ENCODE results near the gene CEACAM7. TPM values are rescaled to one million over a fixed set of nuclear protein-coding genes. Genes with fewer than 3 reads are reported as not detected.

The CEACAM7 gene
- total RNA-seq, 1 donor from 2014 or later: not detected

- Mint-ChIP-seq H3K27me3 (peaks cover 21% of the 10 kb centered on the region), H3K4me1 (peaks cover 3% of the 10 kb centered on the region), H3K27ac (no peak overlapping the region), H3K36me3 (ENCODE audit: low read depth) (no peaks in the 10 kb centered on the region), H3K9me3 (no peaks in the 10 kb centered on the region), H3K4me3 (no peak overlapping the region)
- intact Hi-C loops (cut with micrococcal nuclease): no loop called here
- no peak for DNase-seq
Measured at GRCh38 chr19:41695745-41696144, 7.7 kb upstream of the CEACAM7 start.

DNA sequence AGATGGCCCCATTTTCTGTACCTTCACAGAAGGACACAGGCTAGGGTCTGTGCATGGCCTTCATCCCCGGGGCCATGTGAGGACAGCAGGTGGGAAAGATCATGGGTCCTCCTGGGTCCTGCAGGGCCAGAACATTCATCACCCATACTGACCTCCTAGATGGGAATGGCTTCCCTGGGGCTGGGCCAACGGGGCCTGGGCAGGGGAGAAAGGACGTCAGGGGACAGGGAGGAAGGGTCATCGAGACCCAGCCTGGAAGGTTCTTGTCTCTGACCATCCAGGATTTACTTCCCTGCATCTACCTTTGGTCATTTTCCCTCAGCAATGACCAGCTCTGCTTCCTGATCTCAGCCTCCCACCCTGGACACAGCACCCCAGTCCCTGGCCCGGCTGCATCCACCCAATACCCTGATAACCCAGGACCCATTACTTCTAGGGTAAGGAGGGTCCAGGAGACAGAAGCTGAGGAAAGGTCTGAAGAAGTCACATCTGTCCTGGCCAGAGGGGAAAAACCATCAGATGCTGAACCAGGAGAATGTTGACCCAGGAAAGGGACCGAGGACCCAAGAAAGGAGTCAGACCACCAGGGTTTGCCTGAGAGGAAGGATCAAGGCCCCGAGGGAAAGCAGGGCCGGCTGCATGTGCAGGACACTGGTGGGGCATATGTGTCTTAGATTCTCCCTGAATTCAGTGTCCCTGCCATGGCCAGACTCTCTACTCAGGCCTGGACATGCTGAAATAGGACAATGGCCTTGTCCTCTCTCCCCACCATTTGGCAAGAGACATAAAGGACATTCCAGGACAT is 7.0 kb upstream of the CEACAM7 start:
- H3K4me3 Mint-ChIP-seq: no peak overlapping the region
- peaks cover 21% of the 10 kb centered on the region for H3K27me3 Mint-ChIP-seq
- intact Hi-C loops (cut with micrococcal nuclease): loop anchor here (5.0 kb wide), 1 partner anchor 53 kb away; no protein-coding TSS in a partner anchor
- no peak overlapping the region for H3K27ac Mint-ChIP-seq
- no peak for DNase-seq
- H3K4me1 Mint-ChIP-seq: peaks cover 3% of the 10 kb centered on the region
- H3K36me3 Mint-ChIP-seq (ENCODE audit: low read depth): no peaks in the 10 kb centered on the region
- no peaks in the 10 kb centered on the region for H3K9me3 Mint-ChIP-seq

- Mint-ChIP-seq H3K36me3 (ENCODE audit: low read depth) (no peaks in the 10 kb centered on the region), H3K27me3 (peaks cover 21% of the 10 kb centered on the region), H3K4me3 (no peak overlapping the region), H3K27ac (no peak overlapping the region), H3K9me3 (no peaks in the 10 kb centered on the region), H3K4me1 (peaks cover 3% of the 10 kb centered on the region)
- intact Hi-C loops (cut with micrococcal nuclease): loop anchor here (5.0 kb wide), 1 partner anchor 52 kb away; no protein-coding TSS in a partner anchor
- DNase-seq: no peak
Measured at GRCh38 chr19:41694196-41694595, 6.1 kb upstream of the CEACAM7 start.

GRCh38 chr19:41691268-41691970 is 3.3 kb upstream of the CEACAM7 start:
- Mint-ChIP-seq H3K4me3 (no peak overlapping the region), H3K27me3 (peaks cover 21% of the 10 kb centered on the region)

DNA sequence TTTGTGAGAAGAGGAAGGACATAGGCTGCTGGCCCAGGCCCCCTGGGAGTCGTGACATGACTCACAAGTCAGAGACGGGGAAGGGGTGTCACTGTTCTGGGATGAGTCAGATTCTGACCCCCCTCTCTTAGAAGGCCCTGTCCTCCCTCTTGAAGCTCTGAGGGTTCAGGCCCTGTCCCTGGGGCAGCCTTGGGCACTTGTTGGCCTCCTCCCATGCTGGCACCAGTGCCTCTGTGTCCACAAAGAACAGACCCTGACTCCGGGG is 2.7 kb upstream of the CEACAM7 start:
- Mint-ChIP-seq H3K36me3 (ENCODE audit: low read depth) (no peaks in the 10 kb centered on the region), H3K4me1 (peaks cover 3% of the 10 kb centered on the region), H3K27me3 (peaks cover 25% of the 10 kb centered on the region), H3K4me3 (no peak overlapping the region), H3K27ac (no peak overlapping the region), H3K9me3 (no peaks in the 10 kb centered on the region)
- intact Hi-C loops (cut with micrococcal nuclease): loop anchor here (5.0 kb wide), 1 partner anchor 48 kb away; no protein-coding TSS in a partner anchor
- DNase-seq: no peak

More at GRCh38 chr19:41691268-41691970, 3.3 kb upstream of the CEACAM7 start:
- Mint-ChIP-seq H3K4me1 (peaks cover 3% of the 10 kb centered on the region), H3K27ac (no peak overlapping the region), H3K9me3 (no peaks in the 10 kb centered on the region), H3K36me3 (ENCODE audit: low read depth) (no peaks in the 10 kb centered on the region)
- intact Hi-C loops (cut with micrococcal nuclease): loop anchor here (5.0 kb wide), 1 partner anchor 49 kb away; no protein-coding TSS in a partner anchor
- DNase-seq: peak; percentile 77

- Mint-ChIP-seq H3K4me1 (peaks cover 3% of the 10 kb centered on the region), H3K9me3 (no peaks in the 10 kb centered on the region), H3K4me3 (no peak overlapping the region), H3K27ac (no peak overlapping the region), H3K27me3 (peaks cover 25% of the 10 kb centered on the region), H3K36me3 (ENCODE audit: low read depth) (no peaks in the 10 kb centered on the region)
- DNase-seq: no peak
- intact Hi-C loops (cut with micrococcal nuclease): loop anchor here (5.0 kb wide), 1 partner anchor 48 kb away; no protein-coding TSS in a partner anchor
Measured at GRCh38 chr19:41689993-41690800, 2.1 kb upstream of the CEACAM7 start.

DNA sequence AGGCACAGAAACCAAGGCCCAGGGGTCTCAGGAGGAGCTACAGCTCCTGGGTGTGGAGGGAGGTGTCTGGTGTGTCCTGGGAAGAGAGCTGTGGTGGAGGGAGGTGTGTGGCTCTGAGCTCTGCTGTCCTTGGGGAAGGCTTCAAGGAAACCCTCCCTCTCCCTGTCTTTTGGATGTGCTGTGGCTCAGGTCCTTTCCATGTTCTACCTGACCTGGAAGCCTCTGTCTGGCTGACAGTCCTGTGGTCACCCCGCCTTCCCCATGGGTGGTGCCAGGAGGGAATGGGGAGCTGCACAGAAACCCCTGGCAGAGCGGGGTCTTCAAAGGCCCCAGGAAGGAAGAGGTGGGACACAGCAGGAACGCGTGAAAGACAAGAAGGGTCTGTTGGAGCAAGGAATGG is 617 bp upstream of the CEACAM7 start:
- no peak overlapping the region for H3K27ac Mint-ChIP-seq
- intact Hi-C loops (cut with micrococcal nuclease): no loop called here
- H3K4me1 Mint-ChIP-seq: peaks cover 3% of the 10 kb centered on the region
- no peaks in the 10 kb centered on the region for H3K9me3 Mint-ChIP-seq
- DNase-seq: no peak
- no peak overlapping the region for H3K4me3 Mint-ChIP-seq
- peaks cover 28% of the 10 kb centered on the region for H3K27me3 Mint-ChIP-seq
- H3K36me3 Mint-ChIP-seq (ENCODE audit: low read depth): no peaks in the 10 kb centered on the region

DNA sequence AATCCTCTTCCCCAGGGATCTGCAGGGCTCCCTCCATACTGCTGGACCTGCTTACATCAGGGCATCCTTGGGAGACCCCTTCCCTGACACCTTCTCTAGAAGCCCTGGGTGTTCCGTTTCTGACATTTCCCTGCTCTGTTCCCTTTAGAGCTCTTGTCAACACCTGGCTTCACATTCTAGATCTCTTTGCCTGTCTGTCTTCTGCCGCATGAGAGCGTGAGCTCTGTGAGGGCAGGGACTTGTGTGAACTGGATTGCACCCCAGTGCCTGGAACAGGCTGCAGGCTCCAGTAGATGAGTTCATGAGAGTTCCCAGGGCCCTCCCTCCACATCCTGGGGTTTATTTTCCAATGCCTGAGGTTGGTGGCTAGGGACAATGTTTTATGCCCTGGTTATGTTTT is 651 bp downstream of the CEACAM7 start:
- intact Hi-C loops (cut with micrococcal nuclease): no loop called here
- no peaks in the 10 kb centered on the region for H3K36me3 Mint-ChIP-seq (ENCODE audit: low read depth)
- peaks cover 18% of the 10 kb centered on the region for H3K27me3 Mint-ChIP-seq
- no peak overlapping the region for H3K4me3 Mint-ChIP-seq
- peaks cover 3% of the 10 kb centered on the region for H3K4me1 Mint-ChIP-seq
- no peak for DNase-seq
- no peak overlapping the region for H3K27ac Mint-ChIP-seq
- no peaks in the 10 kb centered on the region for H3K9me3 Mint-ChIP-seq

GRCh38 chr19:41682437-41682836 is 5.6 kb downstream of the CEACAM7 start:
- Mint-ChIP-seq H3K9me3 (no peaks in the 10 kb centered on the region), H3K36me3 (ENCODE audit: low read depth) (no peaks in the 10 kb centered on the region), H3K27me3 (peaks cover 24% of the 10 kb centered on the region), H3K27ac (no peak overlapping the region), H3K4me3 (no peak overlapping the region), H3K4me1 (no peaks in the 10 kb centered on the region)
- intact Hi-C loops (cut with micrococcal nuclease): no loop called here
- no peak for DNase-seq

DNA sequence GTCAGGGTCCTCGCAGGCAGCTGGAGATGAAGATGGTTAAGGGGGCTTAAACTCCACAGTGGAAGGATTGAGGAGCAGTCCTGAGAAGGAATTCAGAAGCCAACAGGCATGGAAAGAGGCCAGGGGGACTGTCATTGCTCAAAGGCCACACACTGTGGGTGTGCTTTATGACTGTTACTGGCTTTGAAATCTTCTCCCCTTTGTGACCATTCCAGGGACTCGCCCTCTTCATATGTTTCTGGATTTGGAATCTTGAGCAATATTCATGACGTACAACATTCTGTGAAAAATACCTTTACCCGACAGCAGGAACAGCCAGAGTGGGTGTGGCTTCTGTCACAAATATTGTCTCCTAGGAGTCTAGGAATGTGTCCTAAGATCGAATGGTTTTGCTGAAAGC is 16.6 kb downstream of the CEACAM7 start:
- Mint-ChIP-seq H3K27me3 (peaks cover 44% of the 10 kb centered on the region), H3K4me1 (no peaks in the 10 kb centered on the region), H3K36me3 (ENCODE audit: low read depth) (no peaks in the 10 kb centered on the region), H3K4me3 (no peak overlapping the region), H3K9me3 (peaks cover 14% of the 10 kb centered on the region), H3K27ac (no peak overlapping the region)
- intact Hi-C loops (cut with micrococcal nuclease): no loop called here
- no peak for DNase-seq

DNA sequence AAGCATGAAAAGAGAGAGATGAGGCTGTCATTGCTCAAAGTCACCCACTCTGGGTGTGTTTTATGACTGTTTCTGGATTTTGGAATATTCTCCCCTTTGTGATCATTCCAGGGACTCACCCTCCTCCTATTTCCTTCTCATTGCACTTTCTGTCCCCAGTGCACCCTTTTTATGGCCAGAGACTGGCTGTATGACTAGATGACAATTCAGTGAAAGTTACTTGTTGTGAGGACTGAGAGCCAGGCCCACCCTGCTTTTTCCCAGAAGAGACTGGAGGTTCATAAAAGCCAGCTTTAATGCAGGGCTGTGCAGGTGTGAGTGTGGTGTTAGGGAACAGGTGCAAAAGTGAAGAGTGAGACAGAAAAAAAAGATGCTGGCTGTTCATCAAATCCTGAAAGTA is 17.3 kb downstream of the CEACAM7 start:
- no peaks in the 10 kb centered on the region for H3K36me3 Mint-ChIP-seq (ENCODE audit: low read depth)
- peaks cover 38% of the 10 kb centered on the region for H3K27me3 Mint-ChIP-seq
- no peak for DNase-seq

GRCh38 chr19:41668315-41668714 is 19.8 kb downstream of the CEACAM7 start:
- intact Hi-C loops (cut with micrococcal nuclease): no loop called here
- H3K9me3 Mint-ChIP-seq: peaks cover 27% of the 10 kb centered on the region
- no peak overlapping the region for H3K4me3 Mint-ChIP-seq
- no peak overlapping the region for H3K27ac Mint-ChIP-seq
- peaks cover 25% of the 10 kb centered on the region for H3K27me3 Mint-ChIP-seq
- no peaks in the 10 kb centered on the region for H3K4me1 Mint-ChIP-seq
- H3K36me3 Mint-ChIP-seq (ENCODE audit: low read depth): no peaks in the 10 kb centered on the region
- no peak for DNase-seq

More for the DNA sequence above, 17.3 kb downstream of the CEACAM7 start:
- H3K4me3 Mint-ChIP-seq: no peak overlapping the region
- H3K4me1 Mint-ChIP-seq: no peaks in the 10 kb centered on the region
- no peak overlapping the region for H3K27ac Mint-ChIP-seq
- intact Hi-C loops (cut with micrococcal nuclease): no loop called here
- H3K9me3 Mint-ChIP-seq: peaks cover 14% of the 10 kb centered on the region

DNA sequence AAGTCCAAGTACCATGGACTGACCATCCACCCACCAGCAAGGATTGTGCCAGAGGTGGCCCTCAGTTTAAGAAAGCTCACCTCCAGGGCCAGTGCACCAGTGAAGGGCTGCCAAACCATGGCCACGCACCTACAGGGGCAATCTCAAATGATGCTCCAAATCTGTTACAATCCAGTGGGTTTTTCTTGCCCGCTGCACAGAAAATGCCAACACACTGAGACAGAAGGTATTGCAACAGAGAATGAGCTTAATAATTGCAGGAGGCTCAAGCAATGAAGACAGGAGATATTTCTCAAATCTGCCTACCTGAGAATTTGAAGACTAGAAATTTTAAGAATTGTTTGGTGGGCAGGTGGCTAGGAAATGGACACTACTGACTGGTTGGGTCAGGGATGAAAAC is 22.0 kb downstream of the CEACAM7 start:
- Mint-ChIP-seq H3K27ac (no peak overlapping the region), H3K4me3 (no peak overlapping the region), H3K9me3 (peaks cover 27% of the 10 kb centered on the region), H3K4me1 (no peaks in the 10 kb centered on the region), H3K36me3 (ENCODE audit: low read depth) (no peaks in the 10 kb centered on the region), H3K27me3 (peaks cover 21% of the 10 kb centered on the region)
- intact Hi-C loops (cut with micrococcal nuclease): no loop called here
- DNase-seq: no peak

GRCh38 chr19:41657157-41657556 is 30.9 kb downstream of the CEACAM7 start:
- Mint-ChIP-seq H3K27ac (no peak overlapping the region), H3K4me1 (peaks cover 2% of the 10 kb centered on the region), H3K4me3 (no peak overlapping the region), H3K27me3 (peaks cover 63% of the 10 kb centered on the region), H3K36me3 (ENCODE audit: low read depth) (no peaks in the 10 kb centered on the region), H3K9me3 (no peaks in the 10 kb centered on the region)
- intact Hi-C loops (cut with micrococcal nuclease): no loop called here
- DNase-seq: no peak

Data from activated CD4-positive, alpha-beta T cell treated with anti-CD3 and anti-CD28 coated beads, Interleukin-2, amount 10 ng/mL, durations not matched to agents 24 days and 14 days (primary cell).